HG03045 (cell line): ENCODE data around the gene KCNK4.

Experiments used
- ATAC-seq: cut with Tn5 transposase; IDR thresholded peaks from one replicate; pipeline ENCODE4 v1.9.1; 2021; ENCODE audit warnings: mild to moderate bottlenecking, moderate library complexity; ENCODE audit not compliant: unreplicated experiment

KCNK4 gene

DNA sequence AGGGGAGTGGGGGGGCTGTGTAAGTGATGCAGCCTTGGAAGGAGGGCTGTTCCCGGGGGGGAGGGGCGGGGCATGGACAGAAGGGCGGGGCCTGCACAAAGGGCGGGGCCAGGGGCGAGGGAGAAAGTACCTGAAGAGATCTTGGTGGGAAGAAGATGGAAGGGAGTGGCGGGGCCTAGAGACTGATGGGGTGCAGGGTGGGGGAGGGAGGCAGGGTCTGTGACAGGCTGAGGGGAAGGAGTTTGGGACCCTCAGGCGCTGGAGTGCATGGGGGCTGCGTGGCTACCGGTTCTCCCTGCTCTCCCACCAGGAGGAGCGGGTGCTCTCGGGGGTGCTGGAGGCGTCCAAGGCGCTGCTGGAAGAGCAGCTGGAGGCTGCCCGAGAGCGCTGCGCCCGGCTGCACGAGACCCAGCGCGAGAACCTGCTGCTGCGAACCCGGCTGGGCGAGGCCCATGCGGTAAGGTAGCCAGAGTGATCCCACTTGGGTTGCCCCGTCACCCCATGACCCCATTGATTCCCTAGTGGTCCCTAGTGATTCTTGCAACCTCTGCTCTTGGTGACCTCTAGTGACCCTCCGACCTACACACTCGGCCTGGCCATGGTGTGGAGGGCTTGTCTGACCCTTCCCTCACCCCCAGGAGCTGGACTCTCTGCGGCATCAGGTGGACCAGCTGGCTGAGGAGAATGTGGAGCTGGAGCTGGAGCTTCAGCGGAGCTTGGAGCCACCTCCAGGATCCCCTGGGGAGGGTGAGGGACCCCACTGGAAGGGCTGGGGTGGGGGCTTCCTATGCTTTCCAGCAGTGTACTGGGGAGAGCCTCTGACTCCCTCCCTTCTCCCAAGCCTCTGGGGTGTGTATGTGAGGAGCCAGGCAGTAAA lies 52.0 kb downstream of the KCNK4 start:
- ATAC-seq, result no peak

DNA sequence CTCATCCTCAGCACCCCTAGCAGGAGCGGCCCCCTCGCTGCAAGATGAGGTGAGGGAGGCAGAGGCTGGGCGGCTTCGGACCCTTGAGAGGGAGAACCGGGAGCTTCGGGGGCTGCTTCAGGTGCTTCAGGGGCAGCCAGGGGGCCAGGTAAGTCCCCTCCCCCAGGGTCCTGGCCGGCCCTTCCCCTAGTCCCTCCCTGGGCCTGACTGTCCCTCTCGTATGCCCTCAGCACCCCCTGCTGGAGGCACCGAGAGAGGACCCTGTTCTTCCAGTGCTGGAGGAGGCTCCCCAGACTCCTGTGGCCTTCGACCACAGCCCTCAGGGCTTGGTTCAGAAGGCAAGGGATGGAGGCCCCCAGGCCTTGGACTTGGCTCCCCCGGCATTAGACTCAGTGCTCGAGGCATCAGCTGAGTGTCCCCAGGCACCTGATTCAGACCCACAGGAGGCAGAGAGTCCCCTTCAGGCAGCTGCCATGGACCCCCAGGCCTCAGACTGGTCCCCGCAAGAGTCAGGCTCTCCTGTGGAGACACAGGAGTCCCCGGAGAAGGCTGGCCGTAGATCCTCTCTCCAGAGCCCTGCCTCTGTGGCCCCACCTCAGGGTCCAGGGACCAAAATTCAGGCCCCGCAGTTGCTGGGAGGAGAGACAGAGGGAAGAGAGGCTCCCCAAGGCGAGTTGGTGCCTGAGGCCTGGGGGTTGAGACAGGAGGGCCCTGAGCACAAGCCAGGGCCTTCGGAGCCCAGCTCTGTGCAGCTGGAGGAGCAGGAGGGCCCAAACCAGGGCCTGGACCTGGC lies 52.9 kb downstream of the KCNK4 start:
- ATAC-seq, result no peak

GRCh38 chr11:64344787-64345186 lies 53.7 kb downstream of the KCNK4 start:
- ATAC-seq, result no peak

GRCh38 chr11:64347193-64347867 lies 56.2 kb downstream of the KCNK4 start:
- no peak for ATAC-seq

GRCh38 chr11:64348383-64349024 lies 57.4 kb downstream of the KCNK4 start:
- ATAC-seq, result no peak

DNA sequence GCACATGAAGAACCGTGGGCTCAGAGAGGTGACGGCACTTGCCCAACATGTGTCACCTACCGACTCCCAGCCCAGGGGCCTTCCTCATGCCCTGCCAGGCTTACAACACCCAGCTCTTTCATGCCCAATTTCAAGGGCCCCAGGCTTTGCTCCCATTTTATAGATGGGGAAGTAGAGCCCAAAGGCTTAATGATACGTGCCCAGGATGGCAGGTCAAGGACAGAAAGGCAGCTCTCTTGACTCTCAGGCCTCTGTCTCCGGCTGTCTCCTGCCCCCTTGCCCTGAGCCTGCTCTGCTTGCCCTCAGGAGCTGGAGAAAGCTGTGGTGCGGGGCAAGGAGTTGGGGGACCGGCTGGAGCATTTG lies 57.9 kb downstream of the KCNK4 start:
- no peak for ATAC-seq

- ATAC-seq, result no peak
Measured at GRCh38 chr11:64349404-64349803, 58.3 kb downstream of the KCNK4 start.
